NCI-H460 (cell line): ENCODE data around the gene CDCA5. TPM values are rescaled to one million over a fixed set of nuclear protein-coding genes. Genes with fewer than 3 reads are reported as not detected.
"Not testable (repeated sequence)": the region's sequence is repeated elsewhere in the genome, so short reads cannot be mapped to it uniquely, and the experiment has no call there.

Experiments used
- DNase-seq: peaks from one replicate; pipeline ENCODE4 v3.0.0-alpha.2; 2016; ENCODE audit warnings: low read depth; ENCODE audit errors: extremely low read depth
- total RNA-seq: library from RNA; depleted of rRNA; stranded (reverse); fragments of >200 nt; shearing (Covaris generic); gene quantifications from 2 replicates; pipeline ENCODE4 v1.2.3, GENCODE V29; 2014

The CDCA5 gene
- total RNA-seq, 1 experiment from 2014 or later = 20.3 TPM

- no peak for DNase-seq
These were observed 35.8 kb upstream of the CDCA5 start for GRCh38 chr11:65119670-65119995.

GRCh38 chr11:65118891-65119669, 35.2 kb upstream of the CDCA5 start:
- not testable (repeated sequence) for DNase-seq

- no peak for DNase-seq
These were observed 34.4 kb upstream of the CDCA5 start for GRCh38 chr11:65118097-65118837.

- DNase-seq = peak; percentile 96
These were observed 33.6 kb upstream of the CDCA5 start, which contains the start of gene ZNHIT2 for GRCh38 chr11:65117206-65118096. ZNHIT2 (minus strand) TSS chr11:65117701; CDS start chr11:65117653, 48 bp downstream.

- DNase-seq = no peak
These were observed 32.7 kb upstream of the CDCA5 start for GRCh38 chr11:65116370-65117205.

GRCh38 chr11:65115361-65116082, 31.7 kb upstream of the CDCA5 start:
- DNase-seq = no peak

- DNase-seq = no peak
These were observed 30.8 kb upstream of the CDCA5 start for GRCh38 chr11:65114538-65115171.

- no peak for DNase-seq
These were observed 30.0 kb upstream of the CDCA5 start for GRCh38 chr11:65113839-65114238.

GRCh38 chr11:65113361-65113756, 29.5 kb upstream of the CDCA5 start:
- no peak for DNase-seq

GRCh38 chr11:65112546-65113360, 28.9 kb upstream of the CDCA5 start:
- no peak for DNase-seq

GRCh38 chr11:65111744-65112545, 28.1 kb upstream of the CDCA5 start, which contains the start of gene TM7SF2:
TM7SF2 (plus strand) TSS chr11:65111872; CDS start chr11:65112016, 144 bp downstream.
- peak; percentile 87 for DNase-seq

- DNase-seq = no peak
These were observed 27.4 kb upstream of the CDCA5 start for GRCh38 chr11:65111159-65111743.

- DNase-seq = peak; percentile 72
These were observed 26.6 kb upstream of the CDCA5 start for GRCh38 chr11:65110354-65110861.

GRCh38 chr11:65109231-65110198, 25.7 kb upstream of the CDCA5 start:
- DNase-seq = no peak

GRCh38 chr11:65108469-65109123, 24.8 kb upstream of the CDCA5 start:
- DNase-seq = no peak
